HEK293T (cell line): ENCODE results near the gene IGSF21.

Experiments used
- CTCF ChIA-PET: fragments of 350-600 bp; formaldehyde crosslinking; extraction: SDS; loops from one replicate; lab custom pipeline; 2021; ENCODE audit warnings: antibody characterized with exemption, inconsistent platforms; lab: Yijun Ruan, JAX
- POLR2A ChIA-PET: fragments of 350-600 bp; formaldehyde crosslinking; extraction: SDS; loops from one replicate; lab custom pipeline; 2020; ENCODE audit warnings: antibody characterized with exemption, inconsistent platforms; lab: Yijun Ruan, JAX
- DNase-seq: peaks from one replicate; pipeline ENCODE4 v3.0.0; 2012; ENCODE audit warnings: mixed read lengths; ENCODE audit errors: extremely low spot score
- ARNT ChIP-seq: fragments of 450-650 bp; IDR thresholded peaks from 2 replicates; pipeline ENCODE4 v1.6.1; 2017; ENCODE audit warnings: mild to moderate bottlenecking
- BHLHE40 ChIP-seq: fragments of 450-650 bp; IDR thresholded peaks from 2 replicates; pipeline ENCODE4 v1.6.1; 2016; ENCODE audit warnings: mild to moderate bottlenecking, moderate library complexity, borderline replicate concordance
- CTBP1 ChIP-seq: fragments of 450-650 bp; IDR thresholded peaks from 2 replicates; pipeline ENCODE4 v1.6.1; 2016; ENCODE audit warnings: borderline replicate concordance
- ELF4 ChIP-seq: fragments of 450-650 bp; IDR thresholded peaks from 2 replicates; pipeline ENCODE4 v1.6.1; 2017; ENCODE audit warnings: antibody characterized with exemption
- FOXA1 ChIP-seq: fragments of 450-650 bp; IDR thresholded peaks from 2 replicates; pipeline ENCODE4 v1.6.1; 2016; ENCODE audit warnings: mild to moderate bottlenecking
- FOXK2 ChIP-seq: fragments of 450-650 bp; IDR thresholded peaks from 2 replicates; pipeline ENCODE4 v1.6.1; 2016; ENCODE audit warnings: mild to moderate bottlenecking
- FOXM1 ChIP-seq: fragments of 450-650 bp; IDR thresholded peaks from 2 replicates; pipeline ENCODE4 v1.6.1; 2017; ENCODE audit warnings: mild to moderate bottlenecking, borderline replicate concordance
- HDGF ChIP-seq: fragments of 450-650 bp; IDR thresholded peaks from 2 replicates; pipeline ENCODE4 v1.6.1; 2017; ENCODE audit warnings: antibody characterized with exemption, borderline replicate concordance
- L3MBTL2 ChIP-seq: fragments of 450-650 bp; conservative IDR thresholded peaks from 2 replicates; pipeline ENCODE4 v1.6.1; 2016; ENCODE audit warnings: mild to moderate bottlenecking
- LEF1 ChIP-seq: fragments of 450-650 bp; IDR thresholded peaks from 2 replicates; pipeline ENCODE4 v1.6.1; 2017; ENCODE audit warnings: mild to moderate bottlenecking, borderline replicate concordance
- NFRKB ChIP-seq: fragments of 450-650 bp; IDR thresholded peaks from 2 replicates; pipeline ENCODE4 v1.6.1; 2016; ENCODE audit warnings: mild to moderate bottlenecking, moderate library complexity
- PKNOX1 ChIP-seq: fragments of 450-650 bp; IDR thresholded peaks from 2 replicates; pipeline ENCODE4 v1.6.1; 2016
- SP1 ChIP-seq: fragments of 450-650 bp; IDR thresholded peaks from 2 replicates; pipeline ENCODE4 v1.6.1; 2017
- SUZ12 ChIP-seq: fragments of 450-650 bp; IDR thresholded peaks from 2 replicates; pipeline ENCODE4 v1.6.1; 2016; ENCODE audit warnings: mild to moderate bottlenecking
- TARDBP ChIP-seq: fragments of 450-650 bp; IDR thresholded peaks from 2 replicates; pipeline ENCODE4 v1.6.1; 2016
- ZNF384 ChIP-seq: fragments of 450-650 bp; IDR thresholded peaks from 2 replicates; pipeline ENCODE4 v1.6.1; 2016

IGSF21 gene

GRCh38 chr1:18141661-18142060 is 34.1 kb downstream of the IGSF21 start:
- TF ChIP-seq ZNF384 (no peak), SUZ12 (no peak), NFRKB (no peak), PKNOX1 (no peak), BHLHE40 (no peak), SP1 (no peak), TARDBP (no peak), ARNT (no peak), LEF1 (no peak), FOXK2 (no peak), FOXA1 (no peak), FOXM1 (no peak), HDGF (no peak), CTBP1 (no peak), L3MBTL2 (no peak), ELF4 (no peak)
- POLR2A ChIA-PET = no interaction called here
- DNase-seq = no peak
- CTCF ChIA-PET = no interaction called here

GRCh38 chr1:18142471-18142870 is 34.9 kb downstream of the IGSF21 start:
- TF ChIP-seq FOXA1 = no peak
- TF ChIP-seq TARDBP = no peak
- TF ChIP-seq LEF1 = no peak
- TF ChIP-seq SP1 = no peak
- no peak for TF ChIP-seq SUZ12
- no peak for TF ChIP-seq ARNT
- CTCF ChIA-PET = no interaction called here
- POLR2A ChIA-PET = no interaction called here
- no peak for DNase-seq

- TF ChIP-seq BHLHE40 (no peak), NFRKB (no peak), SP1 (no peak), SUZ12 (no peak), HDGF (no peak), LEF1 (no peak), L3MBTL2 (no peak), FOXA1 (no peak), ELF4 (no peak), FOXM1 (no peak), ARNT (no peak), PKNOX1 (no peak), FOXK2 (no peak), TARDBP (no peak)
- DNase-seq = no peak
- CTCF ChIA-PET = no interaction called here
- POLR2A ChIA-PET = no interaction called here
Measured at GRCh38 chr1:18142969-18143368, 35.4 kb downstream of the IGSF21 start.

GRCh38 chr1:18144062-18144461 is 36.5 kb downstream of the IGSF21 start:
- TF ChIP-seq LEF1 = no peak
- no peak for TF ChIP-seq PKNOX1
- TF ChIP-seq ELF4 = no peak
- no peak for TF ChIP-seq FOXM1
- no peak for TF ChIP-seq SUZ12
- TF ChIP-seq BHLHE40 = no peak
- TF ChIP-seq TARDBP = no peak
- no peak for TF ChIP-seq NFRKB
- no peak for TF ChIP-seq ARNT
- TF ChIP-seq SP1 = no peak
- CTCF ChIA-PET = no interaction called here
- POLR2A ChIA-PET = no interaction called here
- DNase-seq = no peak

- ChIA-PET POLR2A (no interaction called here), CTCF (no interaction called here)
- no peak for DNase-seq
- TF ChIP-seq CTBP1 (no peak), NFRKB (no peak), FOXK2 (no peak), ARNT (no peak), LEF1 (no peak), FOXM1 (no peak), FOXA1 (no peak), BHLHE40 (no peak), HDGF (no peak), PKNOX1 (no peak), ZNF384 (no peak), ELF4 (no peak), SP1 (no peak), SUZ12 (no peak)
Measured at GRCh38 chr1:18144916-18145647, 37.5 kb downstream of the IGSF21 start.
